ENCODE data around the gene ITGA2B. TPM values are rescaled to one million over a fixed set of nuclear protein-coding genes. Genes with fewer than 3 reads are reported as not detected.

ITGA2B gene
- total RNA-seq, 1 experiment from 2014 or later: 0.62 TPM

DNA sequence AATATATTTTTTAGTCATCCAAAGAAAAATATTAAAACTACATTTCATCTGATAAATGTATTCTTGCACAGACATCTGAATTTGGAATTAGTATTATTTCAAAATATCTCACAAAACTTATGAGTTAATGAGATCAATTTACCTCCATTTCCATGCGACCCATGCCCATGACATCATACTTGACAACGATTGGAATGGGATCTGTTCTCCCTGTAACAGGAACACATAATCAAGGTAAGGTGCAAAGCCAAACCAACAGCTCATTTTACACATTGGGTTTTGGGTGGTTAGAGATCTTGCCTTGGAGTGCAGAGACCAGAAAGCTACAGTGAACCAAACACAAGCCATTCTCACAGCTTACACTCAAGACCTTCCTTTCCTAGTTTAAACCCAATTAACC, 46.9 kb upstream of the ITGA2B start:
- Histone ChIP-seq H3K36me3 (ENCODE audit: insufficient read depth, low read length, poor library complexity, severe bottlenecking) (peaks cover 6% of the 10 kb centered on the region), H3K27me3 (replicated peaks; ENCODE audit: insufficient read depth, low read depth, low read length, poor library complexity) (no peaks in the 10 kb centered on the region), H3K27ac (ENCODE audit: low read depth, low read length, poor library complexity, severe bottlenecking) (no peak overlapping the region), H3K4me3 (ENCODE audit: low read depth, low read length, poor library complexity, severe bottlenecking) (no peak overlapping the region), H3K9me3 (ENCODE audit: low read depth, low read length, poor library complexity, severe bottlenecking) (no peaks in the 10 kb centered on the region), H3K4me1 (ENCODE audit: insufficient read depth, low read length, poor library complexity, severe bottlenecking) (peaks cover 5% of the 10 kb centered on the region)
- no peak for DNase-seq (ENCODE audit: low spot score)
- CTCF ChIA-PET: no interaction called here
- intact Hi-C loops (cut with micrococcal nuclease; ENCODE audit: unreplicated experiment): no loop called here
- TF ChIP-seq, protein P1, sequence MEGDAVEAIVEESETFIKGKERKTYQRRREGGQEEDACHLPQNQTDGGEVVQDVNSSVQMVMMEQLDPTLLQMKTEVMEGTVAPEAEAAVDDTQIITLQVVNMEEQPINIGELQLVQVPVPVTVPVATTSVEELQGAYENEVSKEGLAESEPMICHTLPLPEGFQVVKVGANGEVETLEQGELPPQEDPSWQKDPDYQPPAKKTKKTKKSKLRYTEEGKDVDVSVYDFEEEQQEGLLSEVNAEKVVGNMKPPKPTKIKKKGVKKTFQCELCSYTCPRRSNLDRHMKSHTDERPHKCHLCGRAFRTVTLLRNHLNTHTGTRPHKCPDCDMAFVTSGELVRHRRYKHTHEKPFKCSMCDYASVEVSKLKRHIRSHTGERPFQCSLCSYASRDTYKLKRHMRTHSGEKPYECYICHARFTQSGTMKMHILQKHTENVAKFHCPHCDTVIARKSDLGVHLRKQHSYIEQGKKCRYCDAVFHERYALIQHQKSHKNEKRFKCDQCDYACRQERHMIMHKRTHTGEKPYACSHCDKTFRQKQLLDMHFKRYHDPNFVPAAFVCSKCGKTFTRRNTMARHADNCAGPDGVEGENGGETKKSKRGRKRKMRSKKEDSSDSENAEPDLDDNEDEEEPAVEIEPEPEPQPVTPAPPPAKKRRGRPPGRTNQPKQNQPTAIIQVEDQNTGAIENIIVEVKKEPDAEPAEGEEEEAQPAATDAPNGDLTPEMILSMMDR (conservative IDR thresholded peaks at IDR 0.05; ENCODE audit: low read depth, low read length): no peak
- no peak for TF ChIP-seq EZH2 (IDR thresholded peaks at IDR 0.05; ENCODE audit: borderline replicate concordance, low read depth, low read length, poor library complexity, severe bottlenecking)
- POLR2A ChIA-PET (ENCODE audit: low non-redundant PET): no interaction called here
- BruUV-seq (replicated peaks): no TSS peak

DNA sequence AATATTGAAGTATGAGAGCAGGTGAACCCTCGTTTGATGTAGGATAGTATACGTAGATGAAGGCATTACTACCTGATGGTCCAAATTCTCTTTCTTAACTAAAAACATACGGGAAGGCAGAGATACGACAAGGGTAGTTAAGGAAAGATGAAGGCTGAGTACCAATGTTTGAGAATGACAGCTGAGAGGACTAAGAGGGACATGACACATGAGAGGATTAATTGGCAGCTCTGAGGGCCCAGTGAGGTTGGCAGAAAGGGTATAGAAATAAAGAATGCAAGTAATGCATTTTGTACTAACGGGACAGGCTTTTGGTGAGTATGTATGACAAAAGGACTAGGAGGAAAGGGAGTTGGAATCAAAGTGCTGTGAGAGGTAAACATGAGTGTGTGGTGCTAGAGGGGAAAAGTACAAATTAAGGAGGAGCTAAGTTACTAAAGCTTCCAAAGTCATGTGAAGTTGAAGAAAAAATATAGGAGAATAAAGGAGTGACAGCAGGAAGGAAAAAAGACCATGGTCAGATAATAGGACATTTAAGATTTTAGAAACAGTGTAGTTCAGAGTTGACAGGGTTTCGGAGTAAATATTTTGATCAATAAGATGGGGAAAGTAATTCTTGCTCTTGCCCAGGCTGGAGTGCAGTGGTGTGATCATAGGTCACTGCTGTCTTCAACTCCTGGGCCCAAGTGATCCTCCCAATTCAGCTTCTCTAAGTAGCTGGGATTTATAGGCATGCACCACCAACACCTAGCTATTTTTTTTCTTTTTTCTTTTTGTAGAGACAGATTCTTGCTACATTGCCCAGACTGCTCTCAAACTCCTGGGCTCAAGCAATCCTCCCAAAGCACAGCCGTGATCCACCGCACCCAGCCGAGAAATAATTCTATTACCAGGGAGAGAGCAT, 43.1 kb upstream of the ITGA2B start:
- POLR2A ChIA-PET (ENCODE audit: low non-redundant PET): no interaction called here
- intact Hi-C loops (cut with micrococcal nuclease; ENCODE audit: unreplicated experiment): no loop called here
- BruUV-seq (replicated peaks): no TSS peak
- Histone ChIP-seq H3K27me3 (replicated peaks; ENCODE audit: insufficient read depth, low read depth, low read length, poor library complexity) (no peaks in the 10 kb centered on the region), H3K4me1 (ENCODE audit: insufficient read depth, low read length, poor library complexity, severe bottlenecking) (no peaks in the 10 kb centered on the region), H3K36me3 (ENCODE audit: insufficient read depth, low read length, poor library complexity, severe bottlenecking) (peaks cover 6% of the 10 kb centered on the region), H3K9me3 (ENCODE audit: low read depth, low read length, poor library complexity, severe bottlenecking) (no peaks in the 10 kb centered on the region), H3K27ac (ENCODE audit: low read depth, low read length, poor library complexity, severe bottlenecking) (no peak overlapping the region), H3K4me3 (ENCODE audit: low read depth, low read length, poor library complexity, severe bottlenecking) (no peak overlapping the region)
- DNase-seq (ENCODE audit: low spot score): no peak
- TF ChIP-seq, protein P1 (conservative IDR thresholded peaks at IDR 0.05; ENCODE audit: low read depth, low read length): no peak
- no peak for TF ChIP-seq EZH2 (IDR thresholded peaks at IDR 0.05; ENCODE audit: borderline replicate concordance, low read depth, low read length, poor library complexity, severe bottlenecking)
- CTCF ChIA-PET: no interaction called here

DNA sequence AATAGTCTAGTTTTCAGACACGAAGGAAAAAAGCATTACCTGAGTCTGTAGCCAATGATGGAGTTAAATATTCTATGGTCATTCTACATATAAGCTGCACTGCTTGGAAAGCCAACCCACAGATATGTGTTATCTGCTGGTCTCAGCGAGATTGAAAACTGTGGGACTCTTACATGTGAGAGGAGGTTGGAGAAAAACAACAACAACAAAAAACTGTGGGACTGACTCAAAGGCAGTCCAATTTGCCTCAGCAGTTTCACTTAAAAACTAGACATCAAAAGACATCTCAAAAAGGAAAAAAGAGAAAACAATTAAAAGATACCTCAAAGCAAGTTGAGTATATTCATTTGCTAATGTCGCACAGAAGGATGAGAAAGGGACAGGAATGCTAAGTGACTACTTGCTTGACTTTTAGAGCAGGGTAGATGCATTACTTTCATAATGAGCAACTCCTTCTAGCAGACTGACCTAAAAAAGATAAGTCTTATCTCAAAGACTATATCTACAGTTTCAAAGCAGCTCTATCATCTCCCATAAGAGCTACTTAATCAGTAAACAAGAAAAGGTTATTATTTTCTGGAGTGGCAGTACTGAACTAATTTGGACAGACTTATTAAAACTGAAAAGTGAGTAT, 35.5 kb upstream of the ITGA2B start:
- H3K4me1 ChIP-seq (ENCODE audit: insufficient read depth, low read length, poor library complexity, severe bottlenecking): no peaks in the 10 kb centered on the region
- ChIA-PET POLR2A (ENCODE audit: low non-redundant PET) (no interaction called here), CTCF (no interaction called here)
- H3K27me3 ChIP-seq (replicated peaks; ENCODE audit: insufficient read depth, low read depth, low read length, poor library complexity): no peaks in the 10 kb centered on the region
- no peaks in the 10 kb centered on the region for H3K36me3 ChIP-seq (ENCODE audit: insufficient read depth, low read length, poor library complexity, severe bottlenecking)
- H3K4me3 ChIP-seq (ENCODE audit: low read depth, low read length, poor library complexity, severe bottlenecking): no peak overlapping the region
- intact Hi-C loops (cut with micrococcal nuclease; ENCODE audit: unreplicated experiment): no loop called here
- H3K9me3 ChIP-seq (ENCODE audit: low read depth, low read length, poor library complexity, severe bottlenecking): no peaks in the 10 kb centered on the region
- no peak for DNase-seq (ENCODE audit: low spot score)
- BruUV-seq (replicated peaks): no TSS peak
- TF ChIP-seq, protein P1 (conservative IDR thresholded peaks at IDR 0.05; ENCODE audit: low read depth, low read length): no peak
- TF ChIP-seq EZH2 (IDR thresholded peaks at IDR 0.05; ENCODE audit: borderline replicate concordance, low read depth, low read length, poor library complexity, severe bottlenecking): no peak
- no peak overlapping the region for H3K27ac ChIP-seq (ENCODE audit: low read depth, low read length, poor library complexity, severe bottlenecking)

Measured in A673 (cell line).